ENCODE data around the gene PAPLN.
A peak's percentile ranks its signal among the peaks of the same experiment; 100 is the strongest.
"Not testable (repeated sequence)": the region's sequence is repeated elsewhere in the genome, so short reads cannot be mapped to it uniquely, and the experiment has no call there.

PAPLN gene, protein sequence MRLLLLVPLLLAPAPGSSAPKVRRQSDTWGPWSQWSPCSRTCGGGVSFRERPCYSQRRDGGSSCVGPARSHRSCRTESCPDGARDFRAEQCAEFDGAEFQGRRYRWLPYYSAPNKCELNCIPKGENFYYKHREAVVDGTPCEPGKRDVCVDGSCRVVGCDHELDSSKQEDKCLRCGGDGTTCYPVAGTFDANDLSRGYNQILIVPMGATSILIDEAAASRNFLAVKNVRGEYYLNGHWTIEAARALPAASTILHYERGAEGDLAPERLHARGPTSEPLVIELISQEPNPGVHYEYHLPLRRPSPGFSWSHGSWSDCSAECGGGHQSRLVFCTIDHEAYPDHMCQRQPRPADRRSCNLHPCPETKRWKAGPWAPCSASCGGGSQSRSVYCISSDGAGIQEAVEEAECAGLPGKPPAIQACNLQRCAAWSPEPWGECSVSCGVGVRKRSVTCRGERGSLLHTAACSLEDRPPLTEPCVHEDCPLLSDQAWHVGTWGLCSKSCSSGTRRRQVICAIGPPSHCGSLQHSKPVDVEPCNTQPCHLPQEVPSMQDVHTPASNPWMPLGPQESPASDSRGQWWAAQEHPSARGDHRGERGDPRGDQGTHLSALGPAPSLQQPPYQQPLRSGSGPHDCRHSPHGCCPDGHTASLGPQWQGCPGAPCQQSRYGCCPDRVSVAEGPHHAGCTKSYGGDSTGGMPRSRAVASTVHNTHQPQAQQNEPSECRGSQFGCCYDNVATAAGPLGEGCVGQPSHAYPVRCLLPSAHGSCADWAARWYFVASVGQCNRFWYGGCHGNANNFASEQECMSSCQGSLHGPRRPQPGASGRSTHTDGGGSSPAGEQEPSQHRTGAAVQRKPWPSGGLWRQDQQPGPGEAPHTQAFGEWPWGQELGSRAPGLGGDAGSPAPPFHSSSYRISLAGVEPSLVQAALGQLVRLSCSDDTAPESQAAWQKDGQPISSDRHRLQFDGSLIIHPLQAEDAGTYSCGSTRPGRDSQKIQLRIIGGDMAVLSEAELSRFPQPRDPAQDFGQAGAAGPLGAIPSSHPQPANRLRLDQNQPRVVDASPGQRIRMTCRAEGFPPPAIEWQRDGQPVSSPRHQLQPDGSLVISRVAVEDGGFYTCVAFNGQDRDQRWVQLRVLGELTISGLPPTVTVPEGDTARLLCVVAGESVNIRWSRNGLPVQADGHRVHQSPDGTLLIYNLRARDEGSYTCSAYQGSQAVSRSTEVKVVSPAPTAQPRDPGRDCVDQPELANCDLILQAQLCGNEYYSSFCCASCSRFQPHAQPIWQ

GRCh38 chr14:73237219-73237785, at the start of gene PAPLN:
Gene PAPLN, plus strand, starts transcription at chr14:73237506. Its CDS starts 2,273 bp downstream, at chr14:73239779.
- no peak for DNase-seq

DNA sequence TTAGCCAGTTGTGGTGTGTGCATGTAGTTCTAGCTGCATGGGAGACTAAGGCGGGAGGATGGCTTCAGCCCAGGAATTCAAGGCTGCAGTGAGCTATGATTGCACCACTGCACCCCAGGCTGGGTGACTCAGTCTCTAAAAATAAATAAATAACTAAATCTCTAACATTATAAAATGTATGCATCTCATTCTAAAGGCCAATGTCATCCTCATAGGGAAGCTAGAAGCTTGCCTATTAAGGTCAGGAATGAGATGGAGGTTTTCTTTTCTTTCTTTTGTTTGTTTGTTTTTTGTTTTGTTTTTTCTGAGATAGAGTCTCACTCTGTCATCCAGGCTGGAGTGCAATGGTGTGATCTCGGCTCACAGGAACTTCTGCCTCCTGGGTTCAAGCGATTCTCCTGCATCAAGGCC, 48.8 kb upstream of the PAPLN start:
- no peak for DNase-seq

GRCh38 chr14:73189651-73190050, 47.7 kb upstream of the PAPLN start:
- DNase-seq: no peak

DNA sequence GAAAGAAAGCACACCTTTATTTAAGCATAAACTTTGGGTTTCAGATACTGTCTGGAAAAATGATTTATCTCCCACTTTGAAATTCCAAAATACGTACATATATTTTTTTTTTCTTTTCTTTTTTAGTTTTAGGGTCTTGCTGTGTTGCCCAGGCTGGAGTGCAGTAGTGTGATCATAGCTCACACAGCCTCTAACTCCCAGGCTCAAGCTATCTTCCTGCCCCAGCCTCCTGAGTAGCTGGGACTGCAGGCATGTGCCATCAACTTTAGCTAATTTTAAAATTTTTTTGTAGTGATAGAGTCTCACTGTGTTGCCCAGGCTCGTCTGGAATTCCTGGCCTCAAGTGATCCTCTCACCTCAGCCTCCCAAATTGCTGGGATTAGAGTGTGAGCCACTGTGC, 45.9 kb upstream of the PAPLN start:
- DNase-seq: no peak

DNA sequence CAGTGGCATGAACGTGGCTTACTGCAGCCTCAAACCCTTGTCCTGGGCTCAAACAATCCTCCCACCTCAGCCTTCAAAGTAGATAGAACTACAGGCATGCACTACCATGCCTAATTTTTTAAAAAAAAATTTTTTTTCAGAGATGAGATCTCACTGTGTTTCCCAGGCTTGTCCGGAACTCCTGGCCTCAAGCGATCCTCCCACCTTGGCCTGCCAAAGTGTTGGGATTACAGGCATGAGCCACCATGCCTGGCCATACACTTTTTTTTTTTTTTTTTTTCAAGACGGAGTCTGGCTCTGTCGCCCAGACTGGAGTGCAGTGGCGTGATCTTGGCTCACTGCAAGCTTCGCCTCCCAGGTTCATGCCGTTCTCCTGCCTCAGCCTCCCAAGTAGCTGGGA, 43.0 kb upstream of the PAPLN start:
- DNase-seq: not testable (repeated sequence)

DNA sequence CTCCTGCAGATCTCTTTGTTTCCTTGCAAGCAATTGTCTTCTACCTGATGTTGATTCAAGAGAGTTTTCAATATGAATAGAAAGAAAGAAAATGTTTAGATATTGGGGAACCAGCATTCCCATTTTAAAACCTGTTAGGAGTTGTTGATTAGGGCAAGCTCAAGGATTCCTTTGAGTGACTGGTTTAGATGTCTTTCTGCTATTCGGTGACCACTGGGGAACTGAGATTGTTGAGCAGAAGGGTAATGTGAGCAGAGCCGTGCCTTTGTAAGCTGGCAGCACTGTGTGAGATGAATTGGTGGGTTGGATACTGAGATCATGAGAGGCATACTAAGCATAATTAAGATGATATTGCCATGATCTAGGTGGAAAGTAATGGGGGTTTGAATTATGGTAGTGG, 39.1 kb upstream of the PAPLN start:
- no peak for DNase-seq

DNA sequence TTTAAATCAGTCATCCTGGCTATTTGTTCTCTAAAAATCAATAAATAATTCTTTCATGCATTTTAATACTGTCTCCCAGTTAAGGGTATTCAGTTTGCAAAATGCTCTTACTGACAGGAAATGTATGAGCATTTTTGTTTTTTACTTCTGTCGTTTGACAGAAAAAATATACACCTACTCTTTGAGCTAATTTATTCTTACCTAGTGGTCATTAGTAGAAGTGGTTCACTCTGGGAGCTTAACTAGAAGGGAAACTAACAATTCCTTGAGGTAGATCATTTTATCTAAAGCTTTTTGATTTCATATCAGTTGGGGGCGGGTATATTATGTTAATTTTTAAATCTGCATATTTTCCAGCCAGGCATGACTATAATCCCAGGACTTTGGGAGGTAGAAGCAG, 33.8 kb upstream of the PAPLN start:
- no peak for DNase-seq

- no peak for DNase-seq
Measured at GRCh38 chr14:73207615-73208014, 29.7 kb upstream of the PAPLN start.

GRCh38 chr14:73208390-73208789, 28.9 kb upstream of the PAPLN start:
- DNase-seq: peak in 1 of 2 experiments; percentile 9

GRCh38 chr14:73208846-73209245, 28.5 kb upstream of the PAPLN start:
- no peak for DNase-seq

- no peak for DNase-seq
Measured at GRCh38 chr14:73209953-73210352, 27.4 kb upstream of the PAPLN start.

GRCh38 chr14:73211251-73212040, 25.9 kb upstream of the PAPLN start:
- no peak for DNase-seq

DNA sequence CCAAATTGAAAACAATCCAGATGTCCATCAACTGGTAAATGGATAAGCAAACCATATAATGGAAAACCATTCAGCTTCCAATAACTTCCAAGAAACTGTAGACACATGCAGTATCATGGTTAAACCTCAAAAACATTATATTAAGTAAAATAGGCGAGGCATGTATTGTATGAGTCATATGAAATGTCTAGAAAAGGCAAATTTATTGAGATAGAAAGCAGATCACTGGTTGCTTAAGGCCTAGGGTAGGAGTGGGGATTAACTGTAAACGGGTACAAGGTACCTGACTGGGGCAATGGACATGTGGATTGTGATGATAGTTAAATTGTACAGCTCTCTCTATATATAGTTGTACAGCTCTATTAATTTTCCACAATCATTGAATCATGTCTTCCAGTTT, 21.3 kb upstream of the PAPLN start:
- no peak for DNase-seq

- no peak for DNase-seq
Measured at GRCh38 chr14:73217411-73217810, 19.9 kb upstream of the PAPLN start.

DNA sequence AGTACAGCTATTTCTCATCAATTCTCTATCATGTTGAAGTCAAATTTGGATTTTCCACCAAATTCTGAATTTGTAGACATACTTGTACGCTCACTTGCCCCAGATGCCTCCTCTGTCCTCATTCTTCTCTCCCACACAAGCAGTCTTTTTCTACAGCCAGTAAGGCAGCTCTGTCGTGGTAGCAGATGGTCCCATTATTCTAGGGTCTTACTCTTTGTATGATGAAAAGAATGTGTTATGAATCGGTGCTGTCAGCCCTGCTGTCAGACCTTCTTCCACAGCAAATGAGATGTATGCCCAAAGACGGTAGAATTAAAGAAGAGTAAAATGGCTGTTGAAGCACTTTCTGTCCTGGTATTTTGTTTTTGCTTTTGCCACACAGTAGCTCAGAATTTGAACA, 17.2 kb upstream of the PAPLN start:
- DNase-seq: no peak

DNA sequence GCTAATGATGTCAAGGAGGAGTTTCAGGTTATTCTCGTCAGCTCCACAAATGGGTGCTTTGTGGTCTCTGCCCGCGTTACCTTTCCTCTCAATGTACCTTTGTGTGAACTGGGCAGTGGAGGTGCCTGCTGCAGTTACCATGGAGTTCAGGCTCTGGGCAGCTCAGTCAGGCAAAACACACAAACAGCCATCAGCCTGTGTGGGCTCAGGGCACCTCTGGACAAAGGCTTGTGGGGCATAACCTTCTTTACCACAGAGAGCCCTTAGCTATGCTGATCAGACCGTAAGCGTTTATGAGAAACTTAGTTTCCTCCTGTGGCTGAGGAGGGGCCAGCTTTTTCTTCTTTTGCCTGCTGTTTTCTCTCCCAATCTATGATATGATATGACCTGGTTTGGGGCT, 16.7 kb upstream of the PAPLN start:
- DNase-seq: no peak

DNA sequence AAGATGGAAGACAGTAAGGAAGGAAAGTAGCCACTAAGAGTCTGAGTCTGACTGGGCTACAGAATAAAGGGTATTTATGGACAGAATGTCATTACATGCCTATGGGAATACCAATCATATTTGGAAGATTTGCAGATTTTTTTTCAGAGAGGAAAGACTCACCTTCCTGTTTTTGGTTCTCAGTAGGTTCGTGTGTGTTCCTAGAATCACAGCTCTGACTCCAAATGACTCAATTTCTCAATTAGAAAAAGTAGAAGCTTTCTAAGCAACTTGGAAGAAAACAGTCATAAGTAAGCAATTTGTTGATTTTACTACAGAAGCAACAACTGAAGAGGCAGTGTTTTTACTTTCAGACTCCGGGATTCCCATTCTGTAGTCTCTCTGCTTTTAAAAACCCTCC, 15.4 kb upstream of the PAPLN start:
- no peak for DNase-seq

DNA sequence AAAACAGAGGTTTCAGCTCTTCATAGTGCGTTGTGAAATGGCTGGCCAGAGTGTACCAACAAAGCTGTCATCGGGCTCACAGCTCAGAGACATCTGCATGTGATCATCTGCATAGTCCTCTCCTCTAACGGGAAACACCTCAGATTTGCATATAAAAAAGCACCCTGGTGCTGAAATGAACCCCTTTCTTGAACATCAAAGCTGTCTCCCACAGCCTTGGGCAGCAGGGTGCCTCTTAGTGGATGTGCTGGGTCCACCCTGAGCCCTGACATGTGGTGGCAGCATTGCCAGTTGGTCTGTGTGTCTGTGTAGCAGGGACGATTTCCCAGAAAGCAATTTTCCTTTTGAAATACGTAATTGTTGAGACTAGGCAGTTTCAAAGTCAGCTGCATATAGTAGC, 14.3 kb upstream of the PAPLN start:
- DNase-seq: no peak

GRCh38 chr14:73225496-73225895, 11.8 kb upstream of the PAPLN start:
- DNase-seq: no peak

DNA sequence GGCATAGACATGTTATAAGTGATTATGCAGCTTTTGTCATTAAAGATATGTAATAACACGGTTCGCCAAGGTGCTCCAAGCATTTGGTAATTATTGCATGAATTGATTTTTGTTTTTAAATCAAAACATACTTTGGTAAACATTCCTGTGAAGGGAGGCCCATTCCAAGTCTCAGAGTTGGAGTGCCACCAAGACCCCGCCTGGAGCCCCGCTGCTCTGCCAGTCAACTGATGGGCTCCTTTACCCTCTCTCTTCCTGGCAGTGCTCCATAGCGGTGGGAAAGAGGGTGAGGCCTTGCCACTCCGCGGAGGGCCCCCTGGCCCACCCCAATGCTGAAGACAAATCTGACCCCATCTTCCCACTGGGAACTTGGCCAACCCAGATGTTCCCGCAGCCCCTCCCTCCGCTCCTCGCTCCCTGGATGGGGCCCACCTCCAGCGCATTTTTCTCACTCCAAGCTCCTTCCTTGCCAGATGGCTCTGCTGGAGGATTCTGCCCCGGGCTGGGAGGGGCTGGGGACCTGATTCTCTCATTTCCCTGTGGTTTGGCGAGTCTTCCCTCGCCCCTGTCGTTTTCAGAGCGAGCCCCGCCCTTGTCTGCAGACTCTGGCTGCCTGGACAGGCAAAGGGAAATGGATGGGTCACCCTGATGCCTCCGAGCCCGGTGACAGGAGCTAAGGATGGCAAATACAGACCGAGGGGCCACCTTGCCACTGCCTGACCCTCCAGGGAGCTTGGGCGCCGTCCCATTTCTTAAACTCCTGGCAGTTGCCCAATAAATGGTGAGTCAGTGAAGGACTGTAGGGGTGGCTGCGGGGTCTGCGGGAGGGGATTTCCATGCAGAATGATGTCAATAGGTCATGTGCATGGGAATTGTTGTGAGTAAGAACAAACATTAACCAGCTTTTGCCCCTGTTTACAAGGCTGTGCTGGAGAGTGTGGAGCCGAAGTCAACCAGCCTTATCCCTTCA, 9.2 kb upstream of the PAPLN start:
- no peak for DNase-seq

- DNase-seq: no peak
Measured at GRCh38 chr14:73230051-73230450, 7.3 kb upstream of the PAPLN start.
